ENCODE results near the gene TPM2. TPM values are rescaled to one million over a fixed set of nuclear protein-coding genes. Genes with fewer than 3 reads are reported as not detected.

Gene TPM2
- total and polyA plus RNA-seq, 10 of the 15 experiments (the other 5 are each of a cell fraction or from before 2014, with no cell fraction given): 0.11 to 9.3 (median 1.1) TPM

GRCh38 chr9:35732185-35732799 is 42.6 kb upstream of the TPM2 start, which contains the start of the genes CREB3 and TLN1:
Gene CREB3 (plus strand): TSS chr9:35732666. CDS start chr9:35732773, 107 bp downstream.
Gene TLN1 (minus strand): TSS chr9:35732195. CDS start chr9:35725694, 6,501 bp downstream.
- Histone ChIP-seq H3K27ac (ENCODE audit: control insufficient read depth, insufficient read depth) (peak within 1 kb of the TSS; percentile 92), H2AFZ (ENCODE audit: control insufficient read depth, low read depth, low read length) (peak within 1 kb of the TSS; percentile 42), H3K9me3 (replicated peaks; ENCODE audit: control insufficient read depth, insufficient read depth, low read length) (no peaks in the 10 kb centered on the region), H3K9ac (ENCODE audit: control insufficient read depth, insufficient read depth, low read length) (peak within 1 kb of the TSS; percentile 90), H3K4me1 (ENCODE audit: control insufficient read depth, insufficient read depth, low read length) (peaks cover 17% of the 10 kb centered on the region), H4K20me1 (ENCODE audit: control insufficient read depth, insufficient read depth) (no peaks in the 10 kb centered on the region), H3K4me2 (ENCODE audit: control insufficient read depth, insufficient read depth) (peak within 1 kb of the TSS; percentile 99), H3K27me3 (replicated peaks in 1 of 2; ENCODE audit: control insufficient read depth in 2 of 2, insufficient read depth in 2 of 2, low read length in 1 of 2) (no peaks in the 10 kb centered on the region), H3K4me3 (peak within 1 kb of the TSS; percentile 93), H3K79me2 (ENCODE audit: control insufficient read depth, insufficient read depth, low read length) (peaks cover 59% of the 10 kb centered on the region), H3K36me3 (ENCODE audit: control insufficient read depth in 2 of 2, insufficient read depth in 2 of 2, low read length in 1 of 2) (peaks cover 5 to 12% of the 10 kb centered on the region in 2 experiments; a peak in 3 of 4 replicates)
- ATAC-seq (peak; percentile 86), DNase-seq (ENCODE audit: low read depth, low spot score) (peak; percentile 91), FAIRE-seq (peak; percentile 90)
- POLR2A ChIA-PET: interaction anchor here (0.6 to 8.1 kb wide), 22 partner anchors 9 to 128 kb away, joined by 3 to 163 read pairs (median 6); partner anchors contain the start of genes ARHGEF39, CCDC107, GBA2 and HINT2
- WGBS (ENCODE audit: insufficient coverage, insufficient replicate concordance, low lambda C conversion rate, missing lambda C conversion rate): under 1% methylated on average over 49 of the region's 49 CpGs
- intact Hi-C loops (cut with micrococcal nuclease; ENCODE audit: unreplicated experiment) (loop anchor here (1.0 to 10.0 kb wide), 5 partner anchors 16 to 617 kb away; partner anchors contain the start of genes ATOSB and HINT2), in situ Hi-C loops (cut with MboI) (loop anchor here (10.0 kb wide), 1 partner anchor 627 kb away; the partner anchor contains the start of gene STOML2)
- CTCF ChIA-PET: interaction anchor here (0.9 to 9.5 kb wide), 19 partner anchors 13 to 619 kb away, joined by 3 to 183 read pairs (median 5); partner anchors contain the start of genes ARHGEF39, CCDC107, GBA2 and HINT2
- RAD21 ChIA-PET (ENCODE audit: unreplicated experiment): interaction anchor here (1.1 to 8.6 kb wide), 17 partner anchors 14 to 617 kb away, joined by 3 to 133 read pairs (median 5); partner anchors contain the start of genes ARHGEF39, ATOSB, CCDC107 and CD72
- no TSS peak for BruUV-seq (replicated peaks)
- SMC1A ChIA-PET (ENCODE audit: uncharacterized antibody, unreplicated experiment): interaction anchor here (1.0 to 8.0 kb wide), 9 partner anchors 16 to 113 kb away, joined by 3 to 145 read pairs (median 7); partner anchors contain the start of genes ARHGEF39, CCDC107, GBA2 and RGP1
- TF ChIP-seq, protein P1, sequence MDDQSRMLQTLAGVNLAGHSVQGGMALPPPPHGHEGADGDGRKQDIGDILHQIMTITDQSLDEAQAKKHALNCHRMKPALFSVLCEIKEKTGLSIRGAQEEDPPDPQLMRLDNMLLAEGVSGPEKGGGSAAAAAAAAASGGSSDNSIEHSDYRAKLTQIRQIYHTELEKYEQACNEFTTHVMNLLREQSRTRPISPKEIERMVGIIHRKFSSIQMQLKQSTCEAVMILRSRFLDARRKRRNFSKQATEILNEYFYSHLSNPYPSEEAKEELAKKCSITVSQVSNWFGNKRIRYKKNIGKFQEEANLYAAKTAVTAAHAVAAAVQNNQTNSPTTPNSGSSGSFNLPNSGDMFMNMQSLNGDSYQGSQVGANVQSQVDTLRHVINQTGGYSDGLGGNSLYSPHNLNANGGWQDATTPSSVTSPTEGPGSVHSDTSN (IDR thresholded peaks at IDR 0.05; ENCODE audit: insufficient replicate concordance, low read depth, low read length): peak; percentile 1
- no peak for TF ChIP-seq FOXM1 (IDR thresholded peaks at IDR 0.05; ENCODE audit: low read depth, low read length)
- peak in 1 of 2 experiments; percentile 61; a peak in 1 of 4 replicates for TF ChIP-seq BHLHE40 (IDR thresholded peaks at IDR 0.05; ENCODE audit: borderline replicate concordance in 1 of 2, low read depth in 2 of 2, low read length in 1 of 2)
- TF ChIP-seq, protein P2, sequence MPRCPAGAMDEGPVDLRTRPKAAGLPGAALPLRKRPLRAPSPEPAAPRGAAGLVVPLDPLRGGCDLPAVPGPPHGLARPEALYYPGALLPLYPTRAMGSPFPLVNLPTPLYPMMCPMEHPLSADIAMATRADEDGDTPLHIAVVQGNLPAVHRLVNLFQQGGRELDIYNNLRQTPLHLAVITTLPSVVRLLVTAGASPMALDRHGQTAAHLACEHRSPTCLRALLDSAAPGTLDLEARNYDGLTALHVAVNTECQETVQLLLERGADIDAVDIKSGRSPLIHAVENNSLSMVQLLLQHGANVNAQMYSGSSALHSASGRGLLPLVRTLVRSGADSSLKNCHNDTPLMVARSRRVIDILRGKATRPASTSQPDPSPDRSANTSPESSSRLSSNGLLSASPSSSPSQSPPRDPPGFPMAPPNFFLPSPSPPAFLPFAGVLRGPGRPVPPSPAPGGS (IDR thresholded peaks at IDR 0.05; ENCODE audit: borderline replicate concordance, insufficient read depth, low read depth, low read length, poor library complexity, severe bottlenecking): peak; percentile 69
- no peak for TF ChIP-seq USF1 (IDR thresholded peaks at IDR 0.05; ENCODE audit: borderline replicate concordance, extremely low read length, insufficient read depth, low read depth, low read length)
- TF ChIP-seq ZBED1 (IDR thresholded peaks at IDR 0.05; ENCODE audit: borderline replicate concordance): peak; percentile 31; the same call in 1 of the 2 replicates
- TF ChIP-seq SMARCA5 (IDR thresholded peaks at IDR 0.05): no peak; the same call in 1 of the 2 replicates
- TF ChIP-seq, protein P3, sequence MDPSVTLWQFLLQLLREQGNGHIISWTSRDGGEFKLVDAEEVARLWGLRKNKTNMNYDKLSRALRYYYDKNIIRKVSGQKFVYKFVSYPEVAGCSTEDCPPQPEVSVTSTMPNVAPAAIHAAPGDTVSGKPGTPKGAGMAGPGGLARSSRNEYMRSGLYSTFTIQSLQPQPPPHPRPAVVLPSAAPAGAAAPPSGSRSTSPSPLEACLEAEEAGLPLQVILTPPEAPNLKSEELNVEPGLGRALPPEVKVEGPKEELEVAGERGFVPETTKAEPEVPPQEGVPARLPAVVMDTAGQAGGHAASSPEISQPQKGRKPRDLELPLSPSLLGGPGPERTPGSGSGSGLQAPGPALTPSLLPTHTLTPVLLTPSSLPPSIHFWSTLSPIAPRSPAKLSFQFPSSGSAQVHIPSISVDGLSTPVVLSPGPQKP (IDR thresholded peaks at IDR 0.05; ENCODE audit: low read depth, low read length): peak; percentile 91
- no peak for TF ChIP-seq BCLAF1 (IDR thresholded peaks at IDR 0.05)
- no peak for TF ChIP-seq CBFB (IDR thresholded peaks at IDR 0.05; ENCODE audit: low read depth)
- no peak; the same call in 1 of the 2 replicates for TF ChIP-seq SREBF1 (IDR thresholded peaks at IDR 0.05; ENCODE audit: low read length)
- 0 out of 2 replicates have a peak, but pooled peaks have one; percentile 57 for TF ChIP-seq CHD1 (IDR thresholded peaks at IDR 0.05; ENCODE audit: low read depth, low read length)
- TF ChIP-seq NR2C1 (IDR thresholded peaks at IDR 0.05): peak; percentile 74
- TF ChIP-seq RAD51 (IDR thresholded peaks at IDR 0.05): no peak
